OCI-LY7 (cell line): ENCODE measurements around the gene PIRT. TPM values are rescaled to one million over a fixed set of nuclear protein-coding genes. Genes with fewer than 3 reads are reported as not detected.

Source experiments
- BruUV-seq: library from RNA; stranded (reverse); fragments of 400-500 nt; replicated peaks from 2 replicates; lab custom pipeline; 2021; lab: Mats Ljungman, UMichigan
- CTCF ChIA-PET: fragments of 300-600 bp; sonication (Branson Sonifier 250); formaldehyde crosslinking; loops from one replicate; lab custom pipeline; 2022; ENCODE audit warnings: antibody characterized with exemption; ENCODE audit not compliant: unreplicated experiment; lab: Charles Lee
- POLR2A ChIA-PET: fragments of 300-600 bp; sonication (Branson Sonifier 250); formaldehyde crosslinking; loops from one replicate; lab custom pipeline; 2022; ENCODE audit warnings: antibody characterized with exemption; lab: Charles Lee
- DNase-seq: peaks from one replicate; pipeline ENCODE4 v3.0.0-alpha.2; 2015; ENCODE audit warnings: low spot score
- H2AFZ ChIP-seq: fragments of 200-600 bp; sonication (generic), shearing (Covaris generic); 2 replicates; pipeline ENCODE4 v1.6.1; 2014; ENCODE audit warnings: mild to moderate bottlenecking, antibody characterized with exemption, low read length, moderate library complexity
- H3K27ac ChIP-seq: fragments of 200-600 bp; sonication (generic); 2 replicates; pipeline ENCODE4 v1.5.1; 2014; ENCODE audit warnings: mixed run types, low read depth, mild to moderate bottlenecking, moderate library complexity, low read length, inconsistent platforms; ENCODE audit not compliant: poor library complexity, severe bottlenecking
- H3K36me3 ChIP-seq: fragments of 200-600 bp; sonication (generic); 2 replicates; pipeline ENCODE4 v1.6.1; 2014; ENCODE audit warnings: mild to moderate bottlenecking, antibody characterized with exemption, low read length, moderate library complexity, mixed read lengths; ENCODE audit not compliant: insufficient read depth
- H3K4me1 ChIP-seq: fragments of 200-600 bp; sonication (generic); 2 replicates; pipeline ENCODE4 v1.5.1; 2014; ENCODE audit warnings: mild to moderate bottlenecking, low read length; ENCODE audit not compliant: insufficient read depth, poor library complexity, severe bottlenecking
- H3K4me2 ChIP-seq: fragments of 200-600 bp; sonication (generic); 2 replicates; pipeline ENCODE4 v1.6.1; 2014; ENCODE audit warnings: mild to moderate bottlenecking, low read length
- H3K4me3 ChIP-seq: fragments of 200-600 bp; sonication (generic); 2 replicates; pipeline ENCODE4 v1.5.1; 2014; ENCODE audit warnings: mild to moderate bottlenecking, low read depth, low read length; ENCODE audit not compliant: poor library complexity, severe bottlenecking
- H3K79me2 ChIP-seq: fragments of 200-600 bp; sonication (generic); 2 replicates; pipeline ENCODE4 v1.6.1; 2016; ENCODE audit warnings: low read depth, mild to moderate bottlenecking, low read length, moderate library complexity, mixed read lengths; ENCODE audit not compliant: insufficient read depth
- H3K9me2 ChIP-seq: fragments of 200-600 bp; sonication (generic); 2 replicates; pipeline ENCODE4 v1.6.1; 2016; ENCODE audit warnings: mild to moderate bottlenecking, low read length, mixed read lengths; ENCODE audit not compliant: insufficient read depth
- H3K9me3 ChIP-seq: fragments of 200-600 bp; sonication (generic); 2 replicates; pipeline ENCODE4 v1.6.1; 2014; ENCODE audit warnings: mild to moderate bottlenecking, mixed run types, low read length, mixed read lengths
- H4K20me1 ChIP-seq: fragments of 200-600 bp; sonication (generic); 2 replicates; pipeline ENCODE4 v1.6.1; 2014; ENCODE audit warnings: mild to moderate bottlenecking, antibody characterized with exemption, low read length, moderate library complexity, mixed read lengths; ENCODE audit not compliant: insufficient read depth
- CTCF ChIP-seq: fragments of 200-600 bp; sonication (generic); conservative IDR thresholded peaks from 2 replicates; pipeline ENCODE4 v1.5.1; 2014; ENCODE audit warnings: mild to moderate bottlenecking, antibody characterized with exemption, low read length, moderate library complexity, mixed read lengths
- EZH2phosphoT487 ChIP-seq: fragments of 200-600 bp; sonication (generic); IDR thresholded peaks from 2 replicates; pipeline ENCODE4 v1.6.1; 2018; ENCODE audit warnings: low read depth, borderline replicate concordance, mild to moderate bottlenecking, mixed run types, antibody characterized with exemption, low read length, moderate library complexity, mixed read lengths
- intact Hi-C: fragments of 100-400 bp; cut with micrococcal nuclease; formaldehyde crosslinking; loops from one replicate; pipeline ENCODE4 v1.10.0; 2022; ENCODE audit not compliant: unreplicated experiment
- total RNA-seq, 2 experiments: library from RNA; depleted of rRNA in 1 of 2; stranded (reverse); fragments of >200 nt in 1 of 2; shearing (Covaris generic) in 1 of 2; gene quantifications; 2 replicates each; pipeline ENCODE4 v1.2.3, GENCODE V29; 2014 to 2022

PIRT gene
- total RNA-seq, 2 experiments from 2014 or later, result not detected

- Histone ChIP-seq H3K4me3 (no peak overlapping the region), H3K4me1 (no peaks in the 10 kb centered on the region), H3K79me2 (no peaks in the 10 kb centered on the region), H3K4me2 (no peak overlapping the region), H2AFZ (no peak overlapping the region), H3K27ac (no peak overlapping the region), H3K36me3 (no peaks in the 10 kb centered on the region), H3K9me3 (no peaks in the 10 kb centered on the region), H4K20me1 (no peaks in the 10 kb centered on the region), H3K9me2 (no peaks in the 10 kb centered on the region)
- no peak for TF ChIP-seq EZH2phosphoT487
- TF ChIP-seq CTCF, result no peak
- BruUV-seq, result no TSS peak
- intact Hi-C loops, result no loop called here
- no peak for DNase-seq
- POLR2A ChIA-PET, result no interaction called here
- CTCF ChIA-PET, result no interaction called here
Observed at GRCh38 chr17:10836145-10836544, 1.7 kb downstream of the PIRT start.

GRCh38 chr17:10831696-10832095 lies 6.2 kb downstream of the PIRT start:
- Histone ChIP-seq H3K9me3 (no peaks in the 10 kb centered on the region), H2AFZ (no peak overlapping the region), H3K36me3 (no peaks in the 10 kb centered on the region), H3K79me2 (no peaks in the 10 kb centered on the region), H4K20me1 (no peaks in the 10 kb centered on the region), H3K4me1 (no peaks in the 10 kb centered on the region), H3K9me2 (no peaks in the 10 kb centered on the region), H3K4me3 (no peak overlapping the region), H3K4me2 (no peak overlapping the region), H3K27ac (no peak overlapping the region)
- intact Hi-C loops, result no loop called here
- ChIA-PET POLR2A (no interaction called here), CTCF (no interaction called here)
- no TSS peak for BruUV-seq
- no peak for TF ChIP-seq EZH2phosphoT487
- no peak for TF ChIP-seq CTCF
- DNase-seq, result no peak

GRCh38 chr17:10827898-10828552 lies 9.9 kb downstream of the PIRT start:
- Histone ChIP-seq H3K9me3 (no peaks in the 10 kb centered on the region), H3K9me2 (no peaks in the 10 kb centered on the region), H3K36me3 (no peaks in the 10 kb centered on the region), H3K4me3 (no peak overlapping the region), H3K4me1 (no peaks in the 10 kb centered on the region), H3K4me2 (no peak overlapping the region), H3K27ac (no peak overlapping the region), H2AFZ (no peak overlapping the region), H4K20me1 (no peaks in the 10 kb centered on the region), H3K79me2 (no peaks in the 10 kb centered on the region)
- TF ChIP-seq EZH2phosphoT487, result no peak
- no peak for TF ChIP-seq CTCF
- intact Hi-C loops, result no loop called here
- ChIA-PET CTCF (no interaction called here), POLR2A (no interaction called here)
- BruUV-seq, result no TSS peak
- no peak for DNase-seq
